MCF 10A (cell line): ENCODE data around the gene SPATS2L. TPM values are rescaled to one million over a fixed set of nuclear protein-coding genes. Genes with fewer than 3 reads are reported as not detected.

Source experiments
- BruUV-seq: library from RNA; stranded (reverse); fragments of 400-500 nt; replicated peaks from 2 replicates; lab custom pipeline; 2021; lab: Mats Ljungman, UMichigan
- CTCF ChIA-PET: fragments of 300-600 bp; sonication (Branson Sonifier 250); formaldehyde crosslinking; extraction: SDS; loops from one replicate; lab custom pipeline; 2021; ENCODE audit warnings: antibody characterized with exemption, inconsistent platforms; lab: Yijun Ruan, JAX
- POLR2A ChIA-PET: fragments of 300-600, 350-650 bp; sonication (Branson Sonifier 250); formaldehyde crosslinking; extraction: SDS; loops from one replicate; lab custom pipeline; 2020; ENCODE audit warnings: antibody characterized with exemption, inconsistent platforms; lab: Yijun Ruan, JAX
- DNase-seq: peaks from one replicate; pipeline ENCODE4 v3.0.0-alpha.2; 2018; ENCODE audit not compliant: unreplicated experiment
- H3K27ac Mint-ChIP-seq: one replicate; pipeline ENCODE4 v1.8.0; 2022; ENCODE audit warnings: mild to moderate bottlenecking, low read depth, mixed read lengths; ENCODE audit not compliant: unreplicated experiment
- H3K27me3 Mint-ChIP-seq: one replicate; pipeline ENCODE4 v1.8.0; 2022; ENCODE audit warnings: mixed read lengths; ENCODE audit not compliant: insufficient read depth, unreplicated experiment
- H3K36me3 Mint-ChIP-seq: one replicate; pipeline ENCODE4 v1.8.0; 2022; ENCODE audit warnings: mild to moderate bottlenecking, moderate library complexity, mixed read lengths; ENCODE audit not compliant: insufficient read depth, unreplicated experiment
- H3K4me1 Mint-ChIP-seq: one replicate; pipeline ENCODE4 v1.8.0; 2022; ENCODE audit warnings: mixed read lengths; ENCODE audit not compliant: insufficient read depth, unreplicated experiment
- H3K4me3 Mint-ChIP-seq: one replicate; pipeline ENCODE4 v1.8.0; 2022; ENCODE audit warnings: mild to moderate bottlenecking, moderate library complexity, mixed read lengths; ENCODE audit not compliant: unreplicated experiment
- H3K9me3 Mint-ChIP-seq: one replicate; pipeline ENCODE4 v1.8.0; 2022; ENCODE audit warnings: mixed read lengths; ENCODE audit not compliant: unreplicated experiment
- CTCF ChIP-seq: fragments of 200-600 bp; IDR thresholded peaks from one replicate; pipeline ENCODE4 v1.8.0; 2022; ENCODE audit warnings: antibody characterized with exemption, mild to moderate bottlenecking; ENCODE audit not compliant: unreplicated experiment
- intact Hi-C: fragments of 100-400 bp; cut with micrococcal nuclease; formaldehyde crosslinking; loops from 2 replicates; pipeline ENCODE4 v1.14.1; 2022
- total RNA-seq: library from RNA; stranded (reverse); gene quantifications from 2 replicates; pipeline ENCODE4 v1.2.3, GENCODE V29; 2022

SPATS2L gene
- total RNA-seq, 1 experiment from 2014 or later, result 68.3 TPM

DNA sequence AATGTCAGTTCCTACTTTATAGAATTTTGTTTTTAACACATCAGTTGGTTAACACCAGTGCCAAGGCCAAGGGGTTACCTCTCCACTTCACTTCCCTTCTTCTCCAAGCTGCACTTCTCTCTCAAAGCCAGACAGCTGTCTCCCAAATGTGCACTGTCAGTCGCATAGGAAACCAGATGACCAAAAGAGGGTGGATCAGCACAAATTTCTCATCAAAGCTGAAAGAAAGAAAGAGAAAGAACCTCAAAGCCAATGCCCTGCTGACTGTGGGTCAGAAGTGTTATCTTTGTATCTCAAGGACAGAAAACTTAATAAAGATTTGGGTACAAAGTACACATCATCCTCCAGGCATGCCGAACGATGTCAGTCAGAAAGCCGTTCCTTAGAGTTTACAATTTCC, 32.2 kb downstream of the SPATS2L start:
- ChIA-PET POLR2A (interaction anchor here (1.4 to 1.9 kb wide), 2 partner anchors 15 to 17 kb away, joined by 4 to 5 read pairs; no protein-coding TSS in a partner anchor), CTCF (interaction anchor here (0.7 kb wide), 1 partner anchor 21 kb away, joined by 4 read pairs; no protein-coding TSS in a partner anchor)
- Mint-ChIP-seq H3K27ac (no peak overlapping the region), H3K4me1 (peaks cover 10% of the 10 kb centered on the region), H3K36me3 (no peaks in the 10 kb centered on the region), H3K4me3 (no peak overlapping the region), H3K9me3 (no peaks in the 10 kb centered on the region), H3K27me3 (no peaks in the 10 kb centered on the region)
- no peak for DNase-seq
- BruUV-seq, result no TSS peak
- intact Hi-C loops, result no loop called here
- TF ChIP-seq CTCF, result no peak

DNA sequence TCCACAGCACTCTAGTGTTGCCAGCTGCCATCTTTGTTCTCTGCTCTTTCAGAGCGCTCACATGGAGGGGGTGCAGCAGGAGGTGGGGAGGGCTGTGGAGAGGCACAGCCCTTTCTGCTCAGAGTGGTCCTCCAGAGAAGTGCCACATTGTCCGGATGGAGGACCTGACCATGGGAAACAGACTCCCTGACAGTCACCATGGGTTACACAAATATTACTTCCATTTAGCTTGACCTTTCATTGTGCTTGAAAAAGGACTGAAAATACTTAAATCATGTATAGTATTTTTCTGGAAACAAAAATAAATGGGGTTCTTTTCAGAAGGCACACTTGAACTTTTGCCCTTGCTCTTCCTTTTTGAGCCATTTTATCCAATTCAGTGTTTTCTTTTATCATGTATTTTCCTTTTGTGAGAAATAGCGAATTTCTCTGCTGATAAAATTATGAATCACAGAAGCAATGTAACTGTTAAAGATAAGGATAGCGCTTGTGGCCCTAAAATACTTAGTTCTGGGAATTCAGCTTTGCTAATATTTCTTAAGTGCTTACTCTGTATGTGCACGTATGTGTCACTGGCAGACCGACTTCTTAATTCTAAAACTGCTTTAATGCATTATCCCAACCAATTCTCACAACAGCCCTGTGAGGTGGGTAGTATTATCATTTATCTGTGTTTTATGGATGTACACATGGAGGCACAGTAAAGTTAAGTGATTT, 34.2 kb downstream of the SPATS2L start:
- Mint-ChIP-seq H3K4me1 (peaks cover 1% of the 10 kb centered on the region), H3K27me3 (no peaks in the 10 kb centered on the region), H3K4me3 (no peak overlapping the region), H3K9me3 (no peaks in the 10 kb centered on the region), H3K36me3 (no peaks in the 10 kb centered on the region), H3K27ac (no peak overlapping the region)
- ChIA-PET POLR2A (no interaction called here), CTCF (interaction anchor here (0.7 kb wide), 1 partner anchor 275 kb away, joined by 3 read pairs; no protein-coding TSS in a partner anchor)
- DNase-seq, result no peak
- intact Hi-C loops, result no loop called here
- no TSS peak for BruUV-seq
- no peak for TF ChIP-seq CTCF

- H3K27me3 Mint-ChIP-seq, result no peaks in the 10 kb centered on the region
- no peak for DNase-seq
- POLR2A ChIA-PET, result no interaction called here
- H3K4me1 Mint-ChIP-seq, result no peaks in the 10 kb centered on the region
- TF ChIP-seq CTCF, result no peak
- no peak overlapping the region for H3K4me3 Mint-ChIP-seq
- intact Hi-C loops, result no loop called here
- no peak overlapping the region for H3K27ac Mint-ChIP-seq
- no TSS peak for BruUV-seq
- no peaks in the 10 kb centered on the region for H3K9me3 Mint-ChIP-seq
- CTCF ChIA-PET, result no interaction called here
- no peaks in the 10 kb centered on the region for H3K36me3 Mint-ChIP-seq
Observed at GRCh38 chr2:200341376-200341775, 34.9 kb downstream of the SPATS2L start.

DNA sequence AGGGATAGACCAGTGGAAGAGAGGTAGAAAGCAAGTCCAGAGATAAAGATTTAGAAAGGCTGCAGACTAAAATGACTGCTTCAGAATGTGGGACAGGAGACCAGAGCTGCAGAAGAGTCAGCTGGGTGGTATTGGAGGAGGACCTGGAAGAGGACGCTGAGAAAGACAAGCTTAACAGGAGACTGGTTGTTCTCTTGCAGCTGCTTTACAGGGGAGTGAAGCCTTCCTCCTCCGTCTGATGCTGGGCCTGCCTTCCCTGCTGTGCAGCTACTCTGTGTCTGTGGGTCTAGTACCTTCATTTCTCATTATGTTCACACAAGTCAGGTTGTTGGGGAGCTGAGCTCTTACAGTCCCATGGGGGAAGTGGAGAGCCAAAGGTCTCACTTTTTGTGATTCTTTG, 35.7 kb downstream of the SPATS2L start:
- intact Hi-C loops, result no loop called here
- ChIA-PET CTCF (no interaction called here), POLR2A (interaction anchor here (0.7 kb wide), 1 partner anchor 9 kb away, joined by 3 read pairs; no protein-coding TSS in a partner anchor)
- TF ChIP-seq CTCF, result no peak
- Mint-ChIP-seq H3K4me1 (no peaks in the 10 kb centered on the region), H3K9me3 (no peaks in the 10 kb centered on the region), H3K4me3 (no peak overlapping the region), H3K27me3 (no peaks in the 10 kb centered on the region), H3K27ac (no peak overlapping the region), H3K36me3 (no peaks in the 10 kb centered on the region)
- BruUV-seq, result no TSS peak
- DNase-seq, result no peak
